Body of pancreas (tissue), 4 donors: ENCODE results near the gene TRAPPC12.

Source experiments
- CTCF ChIP-seq, 7 experiments: fragments of 450-650 bp in 4 of 7; fragments of 200-600 bp in 3 of 7; sonication (generic) in 3 of 7; IDR thresholded peaks; one replicate each; pipeline ENCODE4 v1.5.1; 2016 to 2019; ENCODE audit warnings: antibody characterized with exemption in 7 of 7
- POLR2A ChIP-seq, 3 donors: fragments of 450-650 bp; IDR thresholded peaks; one replicate each; pipeline ENCODE4 v1.6.1; 2016; ENCODE audit warnings: antibody characterized with exemption in 3 of 3, mild to moderate bottlenecking in 2 of 3

GRCh38 chr2:3505771-3506170 lies 126.3 kb downstream of the TRAPPC12 start:
- no peak for TF ChIP-seq POLR2A (IDR thresholded peaks at IDR 0.05)
- TF ChIP-seq CTCF (IDR thresholded peaks at IDR 0.05): no peak
